Ectodermal cell (in vitro differentiated cells): ENCODE results near the gene ABCC6.
A peak's percentile ranks its signal among the peaks of the same experiment; 100 is the strongest.
"Not testable (repeated sequence)": the region's sequence is repeated elsewhere in the genome, so short reads cannot be mapped to it uniquely, and the experiment has no call there.

Source experiments
- H3K27ac ChIP-seq: 2 replicates; pipeline ENCODE4 v1.7.0; 2013; ENCODE audit warnings: mild to moderate bottlenecking, low read depth, low read length; ENCODE audit not compliant: insufficient read depth, poor library complexity, severe bottlenecking
- H3K27me3 ChIP-seq: 2 replicates; pipeline ENCODE4 v1.7.0; 2013; ENCODE audit warnings: mild to moderate bottlenecking, low read length; ENCODE audit not compliant: insufficient read depth, control insufficient read depth, poor library complexity, severe bottlenecking
- H3K36me3 ChIP-seq: one replicate; pipeline ENCODE4 v1.7.0; 2013; ENCODE audit warnings: low read length; ENCODE audit not compliant: control insufficient read depth, insufficient read depth
- H3K4me1 ChIP-seq: one replicate; pipeline ENCODE4 v1.7.0; 2013; ENCODE audit warnings: low read length; ENCODE audit not compliant: control insufficient read depth, insufficient read depth
- H3K4me3 ChIP-seq: 2 replicates; pipeline ENCODE4 v1.7.0; 2013; ENCODE audit warnings: low read depth, low read length, control low read depth; ENCODE audit not compliant: insufficient read depth
- H3K9me3 ChIP-seq: 2 replicates; pipeline ENCODE4 v1.7.0; 2013; ENCODE audit warnings: mild to moderate bottlenecking, low read length, moderate library complexity; ENCODE audit not compliant: control insufficient read depth
- WGBS, 2 experiments: methylation state at CpG; one replicate each; pipeline ENCODE4 v1.1.7; 2013; ENCODE audit warnings: missing lambda C conversion rate in 2 of 2; 5-methylcytosine and 5-hydroxymethylcytosine counted together

Gene ABCC6

GRCh38 chr16:16109453-16110110, 113.7 kb downstream of the ABCC6 start:
- H3K27me3 ChIP-seq: no peaks in the 10 kb centered on the region
- H3K4me3 ChIP-seq: no peak overlapping the region
- no peak overlapping the region for H3K27ac ChIP-seq
- no peaks in the 10 kb centered on the region for H3K9me3 ChIP-seq
- peaks cover 19% of the 10 kb centered on the region for H3K36me3 ChIP-seq
- 82 to 83% methylated on average over 8 of the region's 8 CpGs for WGBS, 2 experiments
- H3K4me1 ChIP-seq: no peaks in the 10 kb centered on the region

- Histone ChIP-seq H3K36me3 (peaks cover 17% of the 10 kb centered on the region), H3K9me3 (no peaks in the 10 kb centered on the region), H3K27me3 (no peaks in the 10 kb centered on the region), H3K4me1 (no peaks in the 10 kb centered on the region), H3K27ac (peak overlapping the region; percentile 36), H3K4me3 (no peak overlapping the region)
- 84% methylated on average over 6 of the region's 6 CpGs for WGBS, 2 experiments
These were observed 114.5 kb downstream of the ABCC6 start for GRCh38 chr16:16108759-16109158.

GRCh38 chr16:16107839-16108238, 115.5 kb downstream of the ABCC6 start:
- Histone ChIP-seq H3K27ac (no peak overlapping the region), H3K4me3 (no peak overlapping the region), H3K9me3 (no peaks in the 10 kb centered on the region), H3K36me3 (peaks cover 15% of the 10 kb centered on the region), H3K4me1 (no peaks in the 10 kb centered on the region), H3K27me3 (no peaks in the 10 kb centered on the region)
- 93 to 95% methylated on average over 6 of the region's 6 CpGs for WGBS, 2 experiments

- WGBS, 2 experiments: 88 to 91% methylated on average over 6 of the region's 6 CpGs
- no peak overlapping the region for H3K4me3 ChIP-seq
- H3K9me3 ChIP-seq: no peaks in the 10 kb centered on the region
- H3K4me1 ChIP-seq: no peaks in the 10 kb centered on the region
- no peak overlapping the region for H3K27ac ChIP-seq
- H3K27me3 ChIP-seq: no peaks in the 10 kb centered on the region
- peaks cover 17% of the 10 kb centered on the region for H3K36me3 ChIP-seq
These were observed 116.8 kb downstream of the ABCC6 start for GRCh38 chr16:16106466-16106865.

GRCh38 chr16:16105646-16106045, 117.6 kb downstream of the ABCC6 start:
- Histone ChIP-seq H3K27me3 (no peaks in the 10 kb centered on the region), H3K4me1 (no peaks in the 10 kb centered on the region), H3K4me3 (no peak overlapping the region), H3K27ac (no peak overlapping the region), H3K9me3 (no peaks in the 10 kb centered on the region), H3K36me3 (peaks cover 14% of the 10 kb centered on the region)
- 95% methylated on average over 14 of the region's 14 CpGs for WGBS, 2 experiments

GRCh38 chr16:16104804-16105141, 118.5 kb downstream of the ABCC6 start:
- not testable (repeated sequence) for H3K4me3 ChIP-seq, H3K27ac ChIP-seq, H3K4me1 ChIP-seq, H3K27me3 ChIP-seq, H3K9me3 ChIP-seq
- WGBS, 2 experiments: 94 to 95% methylated on average over 21 of the region's 21 CpGs
- H3K36me3 ChIP-seq: peaks cover 14% of the 10 kb centered on the region

GRCh38 chr16:16104132-16104803, 119.0 kb downstream of the ABCC6 start:
- peaks cover 14% of the 10 kb centered on the region for H3K36me3 ChIP-seq

GRCh38 chr16:16102738-16103137, 120.6 kb downstream of the ABCC6 start:
- H3K9me3 ChIP-seq: no peaks in the 10 kb centered on the region
- 92 to 93% methylated on average over 4 of the region's 4 CpGs for WGBS, 2 experiments
- no peaks in the 10 kb centered on the region for H3K27me3 ChIP-seq
- H3K27ac ChIP-seq: no peak overlapping the region
- H3K4me1 ChIP-seq: no peaks in the 10 kb centered on the region
- peaks cover 14% of the 10 kb centered on the region for H3K36me3 ChIP-seq
- no peak overlapping the region for H3K4me3 ChIP-seq

More at GRCh38 chr16:16104132-16104803, 119.0 kb downstream of the ABCC6 start:
- H3K9me3 ChIP-seq, H3K27me3 ChIP-seq, H3K27ac ChIP-seq, H3K4me1 ChIP-seq, H3K4me3 ChIP-seq: not testable (repeated sequence)
- WGBS, 2 experiments: 93 to 95% methylated on average over 15 to 16 of the region's 16 CpGs

- Histone ChIP-seq H3K9me3 (no peaks in the 10 kb centered on the region), H3K27me3 (no peaks in the 10 kb centered on the region), H3K27ac (no peak overlapping the region), H3K4me3 (no peak overlapping the region), H3K4me1 (no peaks in the 10 kb centered on the region), H3K36me3 (peaks cover 11% of the 10 kb centered on the region)
- 95 to 98% methylated on average over 5 of the region's 5 CpGs for WGBS, 2 experiments
These were observed 121.7 kb downstream of the ABCC6 start for GRCh38 chr16:16101585-16101984.

- no peaks in the 10 kb centered on the region for H3K27me3 ChIP-seq
- no peak overlapping the region for H3K27ac ChIP-seq
- H3K4me1 ChIP-seq: no peaks in the 10 kb centered on the region
- WGBS, 2 experiments: 94 to 99% methylated on average over 6 to 7 of the region's 8 CpGs
- H3K4me3 ChIP-seq: no peak overlapping the region
- peaks cover 9% of the 10 kb centered on the region for H3K36me3 ChIP-seq
- no peaks in the 10 kb centered on the region for H3K9me3 ChIP-seq
These were observed 122.7 kb downstream of the ABCC6 start for GRCh38 chr16:16100631-16101030.
